NCI-H82 (cell line): ENCODE results near the gene SINHCAF.
"Not testable (repeated sequence)": the region's sequence is repeated elsewhere in the genome, so short reads cannot be mapped to it uniquely, and the experiment has no call there.

Experiments used
- DNase-seq: peaks from one replicate; lab custom pipeline; 2025; lab: John Stamatoyannopoulos, UW

SINHCAF gene

GRCh38 chr12:31308116-31308515, 17.8 kb downstream of the SINHCAF start:
- peak; percentile 76 for DNase-seq

GRCh38 chr12:31306866-31307265, 19.1 kb downstream of the SINHCAF start:
- DNase-seq: no peak

GRCh38 chr12:31303466-31303865, 22.5 kb downstream of the SINHCAF start:
- DNase-seq: no peak

GRCh38 chr12:31301311-31301710, 24.6 kb downstream of the SINHCAF start:
- DNase-seq: peak; percentile 97

GRCh38 chr12:31300783-31301182, 25.2 kb downstream of the SINHCAF start:
- DNase-seq: peak; percentile 89

- no peak for DNase-seq
These were observed 25.6 kb downstream of the SINHCAF start for GRCh38 chr12:31300341-31300740.

GRCh38 chr12:31298922-31299321, 27.0 kb downstream of the SINHCAF start:
- no peak for DNase-seq

GRCh38 chr12:31298515-31298910, 27.4 kb downstream of the SINHCAF start:
- DNase-seq: no peak

GRCh38 chr12:31297572-31298514, 28.1 kb downstream of the SINHCAF start:
- DNase-seq: no peak

GRCh38 chr12:31289441-31289840, 36.5 kb downstream of the SINHCAF start:
- DNase-seq: no peak

GRCh38 chr12:31288381-31288780, 37.6 kb downstream of the SINHCAF start:
- no peak for DNase-seq

- DNase-seq: no peak
These were observed 45.8 kb downstream of the SINHCAF start for GRCh38 chr12:31280183-31280582.

- DNase-seq: no peak
These were observed 46.5 kb downstream of the SINHCAF start for GRCh38 chr12:31279390-31279924.

- no peak for DNase-seq
These were observed 47.1 kb downstream of the SINHCAF start for GRCh38 chr12:31278832-31279231.

- DNase-seq: no peak
These were observed 47.5 kb downstream of the SINHCAF start for GRCh38 chr12:31278424-31278823.

- DNase-seq: no peak
These were observed 48.9 kb downstream of the SINHCAF start for GRCh38 chr12:31277081-31277480.

GRCh38 chr12:31275491-31275890, 50.5 kb downstream of the SINHCAF start:
- no peak for DNase-seq

GRCh38 chr12:31274520-31275300, 51.2 kb downstream of the SINHCAF start:
- no peak for DNase-seq

- DNase-seq: not testable (repeated sequence)
These were observed 52.2 kb downstream of the SINHCAF start for GRCh38 chr12:31273794-31274193.

- DNase-seq: no peak
These were observed 53.2 kb downstream of the SINHCAF start for GRCh38 chr12:31272607-31273225.

- peak; percentile 23 for DNase-seq
These were observed 58.0 kb downstream of the SINHCAF start for GRCh38 chr12:31267966-31268365.

- DNase-seq: no peak
These were observed 60.2 kb downstream of the SINHCAF start for GRCh38 chr12:31265722-31266121.
